GM12878 (cell line): ENCODE results near the gene AIFM3. TPM values are rescaled to one million over a fixed set of nuclear protein-coding genes. Genes with fewer than 3 reads are reported as not detected.

ENCODE experiments used
- ATAC-seq: fragments of 200-7000 bp; cut with Tn5 transposase; 3 replicates; pipeline ENCODE4 v1.9.1; 2020; ENCODE audit warnings: mild to moderate bottlenecking, moderate library complexity
- BruUV-seq: library from RNA; stranded (reverse); fragments of 400-500 nt; replicated peaks from 2 replicates; lab custom pipeline; 2021; lab: Mats Ljungman, UMichigan
- CTCF ChIA-PET: fragments of 300-600 bp; sonication (Branson Sonifier 250); formaldehyde crosslinking; extraction: SDS; loops from one replicate; lab custom pipeline; 2021; ENCODE audit warnings: inconsistent platforms; lab: Yijun Ruan, JAX
- POLR2A ChIA-PET: fragments of 350-600 bp; formaldehyde crosslinking; extraction: SDS; loops from one replicate; lab custom pipeline; 2021; ENCODE audit warnings: inconsistent platforms; lab: Charles Lee
- RAD21 ChIA-PET: fragments of 300-600 bp; sonication (Branson Sonifier 250); formaldehyde crosslinking; loops from one replicate; lab custom pipeline; 2023; ENCODE audit warnings: antibody characterized with exemption; ENCODE audit not compliant: unreplicated experiment; lab: Charles Lee
- SMC1A ChIA-PET: fragments of 300-600 bp; sonication (Branson Sonifier 250); formaldehyde crosslinking; loops from one replicate; lab custom pipeline; 2023; ENCODE audit not compliant: unreplicated experiment, uncharacterized antibody; lab: Charles Lee
- DNase-seq: peaks from one replicate; pipeline ENCODE4 v3.0.0-alpha.2; 2011; ENCODE audit warnings: low read depth, low spot score
- FAIRE-seq: peaks from 3 replicates; lab custom pipeline; 2011; peaks lifted over from hg19 to GRCh38; lab: Jason Lieb, UNC
- H2AFZ ChIP-seq: 2 replicates; pipeline ENCODE4 v1.6.0; 2011; ENCODE audit warnings: low read depth, low read length, control low read depth; ENCODE audit not compliant: control insufficient read depth
- H3K27ac ChIP-seq: 2 replicates; pipeline ENCODE4 v1.5.1; 2011; ENCODE audit warnings: control low read depth; ENCODE audit not compliant: control insufficient read depth, insufficient read depth
- H3K27me3 ChIP-seq, 2 experiments: replicated peaks in 1 of 2; 2 replicates each; pipeline versions ENCODE4 v1.6.0 to v1.6.1; 2011; ENCODE audit warnings: low read length in 1 of 2; ENCODE audit not compliant: control insufficient read depth in 2 of 2, insufficient read depth in 2 of 2
- H3K36me3 ChIP-seq, 2 experiments: 2 replicates each; pipeline ENCODE4 v1.5.1; 2011; ENCODE audit warnings: low read length in 1 of 2; ENCODE audit not compliant: control insufficient read depth in 2 of 2, insufficient read depth in 2 of 2
- H3K4me1 ChIP-seq: 2 replicates; pipeline ENCODE4 v1.6.1; 2011; ENCODE audit warnings: mild to moderate bottlenecking, low read length, moderate library complexity, mixed read lengths; ENCODE audit not compliant: control insufficient read depth, insufficient read depth
- H3K4me2 ChIP-seq: 2 replicates; pipeline ENCODE4 v1.6.0; 2011; ENCODE audit warnings: control low read depth; ENCODE audit not compliant: control insufficient read depth, insufficient read depth
- H3K4me3 ChIP-seq: fragments of 200-600 bp; sonication (generic); 2 replicates; pipeline ENCODE4 v1.5.1; 2016
- H3K79me2 ChIP-seq: 2 replicates; pipeline ENCODE4 v1.6.0; 2011; ENCODE audit warnings: low read length; ENCODE audit not compliant: control insufficient read depth, insufficient read depth
- H3K9ac ChIP-seq: 2 replicates; pipeline ENCODE4 v1.8.0; 2011; ENCODE audit warnings: low read length, control low read depth, mixed read lengths; ENCODE audit not compliant: control insufficient read depth, insufficient read depth
- H3K9me3 ChIP-seq: replicated peaks from 3 replicates; pipeline ENCODE4 v1.5.1; 2011; ENCODE audit warnings: mild to moderate bottlenecking, low read length; ENCODE audit not compliant: control insufficient read depth, insufficient read depth
- H4K20me1 ChIP-seq: 2 replicates; pipeline ENCODE4 v1.6.0; 2011; ENCODE audit not compliant: control insufficient read depth, insufficient read depth
- ATF7 ChIP-seq: fragments of 450-650 bp; IDR thresholded peaks from 2 replicates; pipeline ENCODE4 v1.6.1; 2016; ENCODE audit warnings: low read depth, mild to moderate bottlenecking
- CREM ChIP-seq: IDR thresholded peaks from 2 replicates; pipeline ENCODE4 v1.6.1; 2014; ENCODE audit warnings: antibody characterized with exemption, low read depth
- CUX1 ChIP-seq: IDR thresholded peaks from 2 replicates; pipeline ENCODE4 v1.6.1; 2012; ENCODE audit warnings: improper control_type of control experiment, low read depth, low read length; ENCODE audit not compliant: insufficient replicate concordance
- E4F1 ChIP-seq: fragments of 450-650 bp; IDR thresholded peaks from 2 replicates; pipeline ENCODE4 v1.6.1; 2018; ENCODE audit warnings: borderline replicate concordance, mild to moderate bottlenecking; ENCODE audit not compliant: partially characterized antibody
- FOXM1 ChIP-seq: IDR thresholded peaks from 2 replicates; pipeline ENCODE4 v1.6.1; 2012; ENCODE audit warnings: low read depth, mild to moderate bottlenecking, inconsistent platforms, low read length, moderate library complexity
- IRF3 ChIP-seq: fragments of 450-650 bp; IDR thresholded peaks from 2 replicates; pipeline ENCODE4 v1.6.1; 2014; ENCODE audit warnings: mild to moderate bottlenecking
- MYC ChIP-seq: IDR thresholded peaks from 2 replicates; pipeline ENCODE4 v1.6.1; 2011; ENCODE audit warnings: mild to moderate bottlenecking, low read length, moderate library complexity, inconsistent platforms; ENCODE audit not compliant: insufficient read depth, insufficient replicate concordance, insufficient read length, severe bottlenecking
- SP1 ChIP-seq: IDR thresholded peaks from one replicate; pipeline ENCODE4 v1.6.1; 2011; ENCODE audit warnings: low read depth, low read length
- ZBTB4 ChIP-seq: fragments of 450-650 bp; formaldehyde crosslinking; IDR thresholded peaks from 2 replicates; pipeline ENCODE4 v1.4.0; 2022; ENCODE audit warnings: mild to moderate bottlenecking, moderate library complexity
- ZNF24 ChIP-seq: fragments of 450-650 bp; IDR thresholded peaks from 2 replicates; pipeline ENCODE4 v1.6.1; 2017; ENCODE audit warnings: antibody characterized with exemption, mild to moderate bottlenecking
- WGBS: methylation state at CpG from one replicate; pipeline ENCODE4 v1.1.6; 2016; ENCODE audit warnings: low lambda C conversion rate; ENCODE audit not compliant: insufficient replicate concordance, insufficient coverage; ENCODE audit errors: missing lambda C conversion rate; 5-methylcytosine and 5-hydroxymethylcytosine counted together
- in situ Hi-C: fragments of 300-500 bp; cut with MboI; formaldehyde crosslinking; loops from 9 replicates; pipeline ENCODE4 v1.14.3; 2018; ENCODE audit warnings: mixed read lengths
- intact Hi-C: fragments of 100-400 bp; cut with micrococcal nuclease; formaldehyde crosslinking; loops from one replicate; pipeline ENCODE4 v1.14.2; 2022; ENCODE audit not compliant: unreplicated experiment
- polyA plus RNA-seq, 11 experiments: library from polyadenylated mRNA; depleted of rRNA in 4 of 11; unstranded in 6 of 11; stranded (reverse) in 5 of 11; fragments of >200 nt; fragmentation: Nextera tagmentation in 4 of 11; fragmentation: Illumina TruSeq in 1 of 11; extraction: Ambion mirVana in 4 of 11; extraction: Trizol in 1 of 11; gene quantifications; 1 replicate in 1 of 11; 2 replicates in 10 of 11; pipeline versions ENCODE4 v1.2.1 to v1.2.3, GENCODE V29; 2011 to 2016; ENCODE audit warnings: inconsistent platforms in 2 of 11, missing spikeins in 2 of 11, low read depth in 1 of 11
- total RNA-seq, 4 experiments: library from RNA; depleted of rRNA in 3 of 4; stranded (reverse); fragments of >200 nt in 3 of 4; fragmentation: Illumina TruSeq in 1 of 4; extraction: Trizol in 1 of 4; gene quantifications; 2 replicates each; pipeline versions ENCODE4 v1.2.1 to v1.2.3, GENCODE V29; 2013 to 2021

The AIFM3 gene
- total and polyA plus RNA-seq, 10 of the 15 experiments (the other 5 are each of a cell fraction or from before 2014, with no cell fraction given) = 0.06 to 0.34 (median 0.21) TPM; not detected in 6

GRCh38 chr22:20980523-20980922 lies 13.5 kb downstream of the AIFM3 start:
- H3K4me1 ChIP-seq = peaks cover 10% of the 10 kb centered on the region; the same call in 1 of the 2 replicates
- 92% methylated on average over 4 of the region's 4 CpGs for WGBS
- H3K4me3 ChIP-seq = no peak overlapping the region
- intact Hi-C loops = no loop called here
- no peaks in the 10 kb centered on the region for H3K36me3 ChIP-seq
- DNase-seq = no peak
- ChIA-PET RAD21 (no interaction called here), CTCF (no interaction called here), SMC1A (no interaction called here), POLR2A (no interaction called here)
- H2AFZ ChIP-seq = no peak overlapping the region
- H3K4me2 ChIP-seq = peak overlapping the region; percentile 97
- BruUV-seq = no TSS peak
- H3K27me3 ChIP-seq = no peaks in the 10 kb centered on the region
- no peak for ATAC-seq
- H3K9ac ChIP-seq = no peak overlapping the region
- no peak overlapping the region for H3K27ac ChIP-seq
- in situ Hi-C loops = no loop called here
- H3K79me2 ChIP-seq = peaks cover 16% of the 10 kb centered on the region
- no peak for FAIRE-seq
- H3K9me3 ChIP-seq = peaks cover 6% of the 10 kb centered on the region; the same call in 2 of the 3 replicates
- no peaks in the 10 kb centered on the region for H4K20me1 ChIP-seq
- TF ChIP-seq CUX1 (no peak), CREM (no peak), E4F1 (no peak), MYC (no peak), ZNF24 (no peak), FOXM1 (no peak), ATF7 (no peak), ZBTB4 (CRISPR knock-in tag) (no peak), SP1 (no peak), IRF3 (no peak)
